ENCODE measurements around the gene ZNF385C.

The ZNF385C gene

DNA sequence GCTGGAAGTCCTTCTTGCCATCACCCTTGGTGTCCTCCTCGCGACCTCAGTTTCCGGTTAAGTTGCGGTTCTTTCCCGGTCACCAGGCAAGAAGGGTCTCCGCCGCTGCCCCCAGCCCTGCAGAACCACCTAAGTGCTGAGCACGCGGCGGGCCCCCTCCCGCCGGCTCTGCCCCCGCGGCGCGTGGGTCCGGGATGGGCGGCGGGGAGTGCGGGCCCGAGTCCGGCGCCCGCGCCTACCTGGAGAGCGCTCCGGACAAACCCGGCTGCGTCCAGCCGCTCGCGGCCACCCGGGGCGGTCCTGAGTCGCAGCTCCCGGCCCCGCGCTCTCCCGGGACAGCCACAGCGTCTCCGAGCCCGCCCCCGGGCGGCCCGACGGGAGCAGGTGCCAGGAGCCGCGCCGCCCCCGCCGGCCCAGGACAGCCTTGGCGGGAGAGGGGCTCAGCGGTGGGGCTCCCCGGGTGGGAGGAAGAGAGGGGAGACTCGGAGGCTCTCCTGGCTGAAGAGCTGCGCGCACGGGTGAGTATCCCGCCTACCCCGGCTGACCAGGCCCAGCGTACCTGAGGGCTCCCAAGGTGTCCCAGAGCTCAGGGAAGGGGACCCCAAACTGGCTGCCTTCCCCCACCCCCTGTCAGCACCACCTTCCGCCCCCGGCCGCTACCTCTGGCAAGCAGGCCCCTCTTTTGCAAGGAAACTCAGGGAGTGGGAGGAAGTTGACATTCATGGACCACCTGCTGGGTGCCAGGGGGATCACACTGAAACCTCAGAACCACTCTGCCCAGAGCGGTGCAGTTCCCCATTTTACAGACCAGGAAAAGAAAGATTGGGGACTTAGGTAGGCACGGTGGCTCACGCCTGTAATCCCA lies 25.7 kb downstream of the ZNF385C start:
- Histone ChIP-seq H3K27ac (ENCODE audit: low read length) (no peak overlapping the region), H3K27me3 (ENCODE audit: control insufficient read depth in 1 of 2, insufficient read depth in 2 of 2, low read length in 2 of 2) (peaks cover 24 to 36% of the 10 kb centered on the region in 2 donors), H3K9me3 (ENCODE audit: control insufficient read depth in 2 of 2, low read length in 2 of 2) (no peaks in the 10 kb centered on the region), H3K36me3 (ENCODE audit: control insufficient read depth in 2 of 2, insufficient read depth in 2 of 2, low read length in 2 of 2) (no peaks in the 10 kb centered on the region), H3K9ac (ENCODE audit: low read length in 2 of 2) (no peak overlapping the region), H3K4me3 (ENCODE audit: low read length in 2 of 2) (peak overlapping the region in 1 of 2 donors; percentile 40), H3K4me1 (ENCODE audit: control insufficient read depth, insufficient read depth, low read length) (peaks cover 6% of the 10 kb centered on the region)

DNA sequence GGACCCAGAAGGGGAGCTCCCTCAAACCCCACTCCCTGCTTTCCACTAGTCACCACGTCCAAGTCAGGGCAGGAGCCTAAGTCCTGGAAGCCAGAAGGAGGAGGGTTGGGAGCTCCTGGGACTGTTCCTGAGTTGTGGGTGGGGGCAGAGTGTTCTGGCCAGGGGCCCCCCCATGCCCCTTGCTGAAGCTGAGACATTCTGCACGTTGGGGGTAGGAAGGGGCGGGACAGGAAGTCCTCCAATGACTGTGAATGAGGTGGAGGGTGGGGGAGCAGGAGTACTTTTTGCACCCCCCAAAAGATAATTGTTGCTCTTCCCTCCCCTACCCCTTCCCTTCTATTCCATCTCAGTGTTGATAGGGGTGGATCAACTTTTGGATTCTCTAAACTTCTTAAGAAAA lies 26.5 kb downstream of the ZNF385C start:
- H3K4me1 ChIP-seq (ENCODE audit: control insufficient read depth, insufficient read depth, low read length), result peaks cover 9% of the 10 kb centered on the region
- H3K9me3 ChIP-seq (ENCODE audit: control insufficient read depth in 2 of 2, low read length in 2 of 2), result no peaks in the 10 kb centered on the region
- H3K9ac ChIP-seq (ENCODE audit: low read length in 2 of 2), result no peak overlapping the region
- H3K27ac ChIP-seq (ENCODE audit: low read length), result no peak overlapping the region
- H3K4me3 ChIP-seq (ENCODE audit: low read length in 2 of 2), result no peak overlapping the region
- H3K27me3 ChIP-seq (ENCODE audit: control insufficient read depth in 1 of 2, insufficient read depth in 2 of 2, low read length in 2 of 2), result peaks cover 25 to 38% of the 10 kb centered on the region in 2 donors
- H3K36me3 ChIP-seq (ENCODE audit: control insufficient read depth in 2 of 2, insufficient read depth in 2 of 2, low read length in 2 of 2), result no peaks in the 10 kb centered on the region

DNA sequence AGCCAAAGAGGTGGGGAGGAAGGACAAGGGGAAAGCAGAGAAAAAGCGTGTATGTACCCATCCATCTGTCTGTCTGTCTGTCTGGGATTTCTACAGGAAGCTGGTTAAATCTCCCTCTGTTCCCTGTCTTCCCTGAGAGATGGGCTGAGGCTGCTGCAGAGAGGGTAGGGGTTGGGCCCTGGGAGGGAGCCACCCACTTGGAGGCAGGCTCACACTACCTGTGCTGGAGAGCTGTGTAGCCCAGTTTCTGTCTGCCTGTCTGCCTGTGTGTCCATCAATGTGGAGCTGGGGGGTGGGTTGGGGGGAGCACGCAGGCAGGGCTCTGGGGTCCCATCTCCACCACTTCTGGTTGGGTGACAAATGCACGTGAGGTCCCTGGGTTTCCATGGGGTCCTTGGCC lies 29.3 kb downstream of the ZNF385C start:
- Histone ChIP-seq H3K4me3 (ENCODE audit: low read length in 2 of 2) (no peak overlapping the region), H3K9ac (ENCODE audit: low read length in 2 of 2) (no peak overlapping the region), H3K27me3 (ENCODE audit: control insufficient read depth in 1 of 2, insufficient read depth in 2 of 2, low read length in 2 of 2) (peaks cover 25 to 36% of the 10 kb centered on the region in 2 donors), H3K4me1 (ENCODE audit: control insufficient read depth, insufficient read depth, low read length) (peaks cover 9% of the 10 kb centered on the region), H3K9me3 (ENCODE audit: control insufficient read depth in 2 of 2, low read length in 2 of 2) (no peaks in the 10 kb centered on the region), H3K27ac (ENCODE audit: low read length) (no peak overlapping the region), H3K36me3 (ENCODE audit: control insufficient read depth in 2 of 2, insufficient read depth in 2 of 2, low read length in 2 of 2) (no peaks in the 10 kb centered on the region)

DNA sequence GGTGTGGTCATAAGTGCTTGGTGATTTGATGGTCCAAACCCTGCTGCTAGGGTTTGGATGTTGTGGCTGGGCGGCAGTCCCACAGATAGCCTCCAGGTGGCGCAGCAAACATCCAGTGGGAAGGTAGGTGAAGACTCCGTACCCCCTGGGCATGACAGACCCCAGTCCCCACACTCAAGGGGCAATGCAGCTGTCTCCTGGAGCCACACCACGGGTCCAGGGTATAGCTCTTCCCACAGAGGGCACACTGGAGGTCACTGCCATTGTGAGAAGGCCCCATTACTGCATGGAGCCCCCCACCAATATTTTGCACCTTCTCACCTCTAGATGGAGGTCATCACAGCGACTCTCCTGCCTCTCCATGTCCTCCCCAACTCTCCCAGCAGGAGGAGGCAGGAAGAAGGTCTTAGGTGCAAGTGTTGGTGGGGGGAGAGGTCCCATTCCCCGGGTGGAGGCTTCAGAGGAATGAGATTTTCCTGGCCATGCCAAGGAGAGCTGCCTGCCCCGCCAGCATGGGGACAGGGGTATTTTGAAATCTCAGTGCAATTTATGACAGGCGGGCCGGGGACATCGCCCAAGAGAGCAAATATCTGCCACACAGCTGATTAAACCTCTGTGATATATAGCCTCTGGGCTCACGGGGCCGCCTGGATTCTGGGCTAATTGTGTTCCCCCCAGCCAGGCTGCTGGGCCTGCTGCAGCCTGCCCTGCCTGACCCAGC lies 30.7 kb downstream of the ZNF385C start:
- Histone ChIP-seq H3K36me3 (ENCODE audit: control insufficient read depth in 2 of 2, insufficient read depth in 2 of 2, low read length in 2 of 2) (no peaks in the 10 kb centered on the region), H3K9ac (ENCODE audit: low read length in 2 of 2) (no peak overlapping the region), H3K27ac (ENCODE audit: low read length) (no peak overlapping the region), H3K27me3 (ENCODE audit: control insufficient read depth in 1 of 2, insufficient read depth in 2 of 2, low read length in 2 of 2) (peaks cover 15 to 24% of the 10 kb centered on the region in 2 donors), H3K4me3 (ENCODE audit: low read length in 2 of 2) (no peak overlapping the region), H3K9me3 (ENCODE audit: control insufficient read depth in 2 of 2, low read length in 2 of 2) (no peaks in the 10 kb centered on the region), H3K4me1 (ENCODE audit: control insufficient read depth, insufficient read depth, low read length) (peaks cover 8% of the 10 kb centered on the region)

DNA sequence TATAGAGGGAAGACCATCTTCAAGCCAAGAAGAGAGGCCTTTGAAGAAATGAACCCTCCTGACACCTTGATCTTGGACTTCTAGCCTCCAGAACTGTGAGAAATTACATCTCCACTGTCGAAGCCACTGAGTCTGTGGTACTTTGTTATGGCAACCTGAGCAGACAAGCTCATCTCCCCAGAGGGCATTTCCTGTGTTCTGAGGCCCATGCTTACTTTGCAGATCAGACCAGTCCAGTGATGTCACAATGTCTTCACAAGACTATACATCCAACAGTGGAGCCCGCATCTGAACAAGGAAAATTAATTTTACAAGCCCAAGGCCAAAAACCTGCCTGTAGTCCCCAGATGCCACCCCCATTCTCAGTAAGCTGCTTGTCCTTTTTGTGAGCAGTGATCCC lies 33.1 kb downstream of the ZNF385C start:
- Histone ChIP-seq H3K9ac (ENCODE audit: low read length in 2 of 2) (no peak overlapping the region), H3K27me3 (ENCODE audit: control insufficient read depth in 1 of 2, insufficient read depth in 2 of 2, low read length in 2 of 2) (peaks cover 7 to 8% of the 10 kb centered on the region in 2 donors), H3K9me3 (ENCODE audit: control insufficient read depth in 2 of 2, low read length in 2 of 2) (no peaks in the 10 kb centered on the region), H3K36me3 (ENCODE audit: control insufficient read depth in 2 of 2, insufficient read depth in 2 of 2, low read length in 2 of 2) (no peaks in the 10 kb centered on the region), H3K4me3 (ENCODE audit: low read length in 2 of 2) (no peak overlapping the region), H3K4me1 (ENCODE audit: control insufficient read depth, insufficient read depth, low read length) (peaks cover 3% of the 10 kb centered on the region), H3K27ac (ENCODE audit: low read length) (no peak overlapping the region)

DNA sequence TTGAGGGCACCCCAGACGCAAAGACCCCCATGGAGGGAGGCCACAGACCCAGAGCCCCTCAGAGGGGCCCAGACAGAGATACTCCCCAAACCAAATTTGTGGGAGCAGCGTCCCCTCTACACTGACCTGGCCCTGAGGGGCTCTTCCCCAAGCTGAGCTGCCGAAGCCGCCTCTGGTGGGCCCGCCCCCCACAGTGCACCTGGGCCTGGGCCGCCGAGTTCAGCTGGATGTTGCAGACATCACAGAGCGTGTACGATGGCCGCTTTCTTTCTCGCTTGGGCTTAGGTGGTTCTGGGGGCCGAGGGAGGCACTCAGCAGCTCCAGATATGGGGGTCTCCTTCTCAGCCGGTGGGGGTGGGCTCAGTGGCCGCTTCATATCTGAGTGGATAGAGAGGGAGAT lies 35.6 kb downstream of the ZNF385C start:
- H3K27me3 ChIP-seq (ENCODE audit: control insufficient read depth in 1 of 2, insufficient read depth in 2 of 2, low read length in 2 of 2), result peaks cover 3 to 4% of the 10 kb centered on the region in 2 donors
- no peak overlapping the region for H3K9ac ChIP-seq (ENCODE audit: low read length in 2 of 2)
- peaks cover 3% of the 10 kb centered on the region for H3K4me1 ChIP-seq (ENCODE audit: control insufficient read depth, insufficient read depth, low read length)

DNA sequence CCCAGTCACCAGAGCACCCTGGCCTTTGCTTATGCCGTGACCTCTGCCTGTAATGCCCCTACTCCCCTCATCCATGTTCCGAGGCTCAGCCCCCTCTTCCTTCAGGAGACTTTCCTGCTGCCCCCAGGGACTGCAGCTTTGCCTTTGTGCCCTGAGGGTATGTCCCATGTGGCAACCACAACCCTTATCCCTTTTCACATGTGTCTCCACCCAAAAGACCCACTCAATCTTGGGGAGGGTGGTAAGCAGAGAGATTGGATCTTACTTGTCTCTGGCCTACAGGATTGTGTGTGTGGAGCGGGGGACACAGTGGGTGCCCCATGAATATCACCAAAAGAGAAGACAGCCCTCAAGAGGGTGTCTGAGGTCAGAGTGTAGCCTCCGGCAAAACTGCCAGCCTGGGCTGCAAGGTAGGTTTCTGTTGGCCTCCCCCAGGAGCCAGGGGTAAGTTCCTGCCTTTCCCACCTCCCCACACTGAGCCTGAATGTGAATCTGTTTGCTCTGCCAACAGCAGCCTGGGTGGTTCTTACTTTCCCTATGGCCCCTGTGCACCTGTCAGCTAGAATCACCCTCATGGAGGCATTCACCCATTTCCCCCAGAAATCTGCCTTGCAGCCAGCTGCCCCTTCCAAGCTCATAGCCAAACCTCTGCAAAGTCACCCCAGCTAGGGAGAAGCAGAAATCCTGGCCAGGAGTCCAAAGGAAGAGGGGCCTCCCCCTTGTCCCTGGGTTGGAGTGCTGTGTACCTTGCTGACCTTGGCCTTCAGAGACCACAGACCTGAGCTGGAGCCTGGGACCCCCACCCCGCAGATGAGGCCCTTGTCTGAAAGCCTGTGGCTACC lies 36.4 kb downstream of the ZNF385C start:
- no peaks in the 10 kb centered on the region for H3K36me3 ChIP-seq (ENCODE audit: control insufficient read depth in 2 of 2, insufficient read depth in 2 of 2, low read length in 2 of 2)
- no peak overlapping the region for H3K27ac ChIP-seq (ENCODE audit: low read length)
- H3K9ac ChIP-seq (ENCODE audit: low read length in 2 of 2), result no peak overlapping the region
- H3K4me1 ChIP-seq (ENCODE audit: control insufficient read depth, insufficient read depth, low read length), result no peaks in the 10 kb centered on the region
- H3K27me3 ChIP-seq (ENCODE audit: control insufficient read depth in 1 of 2, insufficient read depth in 2 of 2, low read length in 2 of 2), result peaks cover 0 to 3% of the 10 kb centered on the region in 2 donors
- no peaks in the 10 kb centered on the region for H3K9me3 ChIP-seq (ENCODE audit: control insufficient read depth in 2 of 2, low read length in 2 of 2)
- H3K4me3 ChIP-seq (ENCODE audit: low read length in 2 of 2), result no peak overlapping the region

More for the DNA sequence above, 35.6 kb downstream of the ZNF385C start:
- Histone ChIP-seq H3K36me3 (ENCODE audit: control insufficient read depth in 2 of 2, insufficient read depth in 2 of 2, low read length in 2 of 2) (no peaks in the 10 kb centered on the region), H3K9me3 (ENCODE audit: control insufficient read depth in 2 of 2, low read length in 2 of 2) (no peaks in the 10 kb centered on the region), H3K4me3 (ENCODE audit: low read length in 2 of 2) (no peak overlapping the region), H3K27ac (ENCODE audit: low read length) (no peak overlapping the region)

DNA sequence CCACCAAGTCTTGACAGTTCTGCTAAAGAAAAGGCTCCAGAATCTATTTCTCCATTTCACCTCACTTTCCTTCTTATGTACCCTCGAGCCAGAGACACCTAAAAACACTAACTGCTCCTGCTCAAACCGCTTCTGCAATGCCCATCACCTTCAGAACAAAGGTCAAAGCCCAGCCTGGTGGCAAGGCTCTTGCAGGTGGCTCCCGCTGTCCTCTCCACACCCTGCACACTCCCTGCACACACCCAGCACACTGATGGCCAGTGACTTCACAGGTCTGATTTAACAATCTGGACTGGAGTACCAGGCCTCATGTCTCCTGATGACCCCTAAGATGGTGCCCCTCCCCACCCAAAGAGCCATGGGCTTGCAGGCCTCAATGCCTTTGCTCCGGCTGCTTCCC lies 38.0 kb downstream of the ZNF385C start:
- Histone ChIP-seq H3K4me1 (ENCODE audit: control insufficient read depth, insufficient read depth, low read length) (no peaks in the 10 kb centered on the region), H3K36me3 (ENCODE audit: control insufficient read depth in 2 of 2, insufficient read depth in 2 of 2, low read length in 2 of 2) (no peaks in the 10 kb centered on the region), H3K27ac (ENCODE audit: low read length) (no peak overlapping the region), H3K9me3 (ENCODE audit: control insufficient read depth in 2 of 2, low read length in 2 of 2) (no peaks in the 10 kb centered on the region), H3K27me3 (ENCODE audit: control insufficient read depth in 1 of 2, insufficient read depth in 2 of 2, low read length in 2 of 2) (peaks cover 5 to 11% of the 10 kb centered on the region in 2 donors), H3K9ac (ENCODE audit: low read length in 2 of 2) (no peak overlapping the region), H3K4me3 (ENCODE audit: low read length in 2 of 2) (no peak overlapping the region)

DNA sequence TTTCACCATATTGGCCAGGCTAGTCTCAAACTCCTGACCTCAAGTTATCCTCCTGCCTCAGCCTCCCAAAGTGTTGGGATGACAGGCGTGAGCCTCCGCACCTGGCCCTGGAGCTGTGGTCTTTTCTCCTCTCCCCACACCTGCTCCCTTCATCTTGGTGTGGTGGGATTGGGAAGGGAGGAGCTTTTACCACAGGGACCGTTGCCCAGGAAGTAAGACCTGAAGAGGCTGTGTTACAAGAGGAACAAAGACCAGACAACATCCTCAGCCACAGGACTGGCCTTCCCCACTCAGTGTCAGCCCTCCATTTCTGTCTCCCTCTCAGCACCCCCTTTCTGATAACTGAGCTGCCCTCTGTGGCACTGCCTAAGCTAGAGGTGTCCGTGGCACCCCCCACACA lies 38.5 kb downstream of the ZNF385C start:
- Histone ChIP-seq H3K4me1 (ENCODE audit: control insufficient read depth, insufficient read depth, low read length) (no peaks in the 10 kb centered on the region), H3K27ac (ENCODE audit: low read length) (no peak overlapping the region), H3K9me3 (ENCODE audit: control insufficient read depth in 2 of 2, low read length in 2 of 2) (no peaks in the 10 kb centered on the region), H3K9ac (ENCODE audit: low read length in 2 of 2) (no peak overlapping the region), H3K36me3 (ENCODE audit: control insufficient read depth in 2 of 2, insufficient read depth in 2 of 2, low read length in 2 of 2) (no peaks in the 10 kb centered on the region), H3K27me3 (ENCODE audit: control insufficient read depth in 1 of 2, insufficient read depth in 2 of 2, low read length in 2 of 2) (peaks cover 5 to 15% of the 10 kb centered on the region in 2 donors), H3K4me3 (ENCODE audit: low read length in 2 of 2) (no peak overlapping the region)

DNA sequence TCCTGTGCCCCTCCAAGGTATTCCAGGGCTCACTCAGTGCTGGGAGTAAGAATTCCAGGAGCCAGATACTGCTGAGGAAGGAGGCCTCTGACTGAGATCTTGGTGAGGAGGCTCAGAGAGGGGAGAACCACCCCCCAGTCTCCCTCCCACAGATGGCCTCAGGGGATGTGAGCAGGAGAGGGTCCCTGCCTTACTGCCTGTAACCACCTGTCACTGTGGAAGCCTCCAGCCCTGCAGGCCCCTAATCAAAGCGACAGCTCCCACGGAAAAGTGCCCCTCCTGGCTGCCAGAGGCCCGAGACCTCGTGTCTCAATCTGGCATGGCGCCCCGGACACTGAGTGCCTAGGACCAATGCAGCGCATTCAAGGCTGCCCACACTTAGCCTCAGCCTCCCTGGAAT lies 40.2 kb downstream of the ZNF385C start:
- no peak overlapping the region for H3K9ac ChIP-seq (ENCODE audit: low read length in 2 of 2)
- no peak overlapping the region for H3K4me3 ChIP-seq (ENCODE audit: low read length in 2 of 2)
- H3K36me3 ChIP-seq (ENCODE audit: control insufficient read depth in 2 of 2, insufficient read depth in 2 of 2, low read length in 2 of 2), result no peaks in the 10 kb centered on the region
- no peaks in the 10 kb centered on the region for H3K9me3 ChIP-seq (ENCODE audit: control insufficient read depth in 2 of 2, low read length in 2 of 2)
- peaks cover 14 to 24% of the 10 kb centered on the region in 2 donors for H3K27me3 ChIP-seq (ENCODE audit: control insufficient read depth in 1 of 2, insufficient read depth in 2 of 2, low read length in 2 of 2)
- no peak overlapping the region for H3K27ac ChIP-seq (ENCODE audit: low read length)
- H3K4me1 ChIP-seq (ENCODE audit: control insufficient read depth, insufficient read depth, low read length), result no peaks in the 10 kb centered on the region

Data from stomach smooth muscle (tissue), 2 donors.